Measurements from ENCODE around the gene FHIT. TPM values are rescaled to one million over a fixed set of nuclear protein-coding genes. Genes with fewer than 3 reads are reported as not detected.

Gene FHIT
- total and polyA plus RNA-seq, 2 experiments from 2014 or later: 9.7 to 16.2 TPM

DNA sequence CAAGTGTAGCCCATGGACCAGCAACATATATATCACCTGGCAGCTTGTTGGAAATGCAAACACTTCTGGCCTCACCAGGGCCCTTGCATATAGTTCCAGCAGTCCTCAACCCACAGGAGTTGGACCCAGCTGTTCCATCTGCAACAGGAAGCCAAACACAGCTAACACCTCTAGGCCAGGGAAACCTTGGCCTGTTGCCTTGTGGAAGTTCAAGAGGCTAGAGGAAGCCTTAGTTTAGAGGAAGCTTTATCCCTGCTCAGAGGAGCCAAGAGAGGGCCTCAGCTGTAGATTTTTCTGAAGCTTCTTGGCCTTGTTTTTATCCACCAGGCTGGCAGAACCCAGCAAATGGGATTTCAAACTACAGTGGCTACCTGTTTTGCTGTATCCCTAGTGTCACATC lies 11.4 kb downstream of the FHIT start:
- no peaks in the 10 kb centered on the region for H3K9me3 ChIP-seq (ENCODE audit: low read depth)
- no peak overlapping the region for H3K27ac ChIP-seq
- no peak overlapping the region for H2AFZ ChIP-seq
- H3K4me3 ChIP-seq: no peak overlapping the region
- H3K9me2 ChIP-seq (replicated peaks; ENCODE audit: insufficient read depth): no peaks in the 10 kb centered on the region
- H4K20me1 ChIP-seq (ENCODE audit: insufficient read depth, poor library complexity, severe bottlenecking): no peaks in the 10 kb centered on the region
- TF ChIP-seq EZH2 (IDR thresholded peaks at IDR 0.05; ENCODE audit: borderline replicate concordance) (no peak), EZH2phosphoT487 (IDR thresholded peaks at IDR 0.05; ENCODE audit: low read depth, severe bottlenecking, unreplicated experiment) (no peak)
- TF ChIP-seq, protein P1, sequence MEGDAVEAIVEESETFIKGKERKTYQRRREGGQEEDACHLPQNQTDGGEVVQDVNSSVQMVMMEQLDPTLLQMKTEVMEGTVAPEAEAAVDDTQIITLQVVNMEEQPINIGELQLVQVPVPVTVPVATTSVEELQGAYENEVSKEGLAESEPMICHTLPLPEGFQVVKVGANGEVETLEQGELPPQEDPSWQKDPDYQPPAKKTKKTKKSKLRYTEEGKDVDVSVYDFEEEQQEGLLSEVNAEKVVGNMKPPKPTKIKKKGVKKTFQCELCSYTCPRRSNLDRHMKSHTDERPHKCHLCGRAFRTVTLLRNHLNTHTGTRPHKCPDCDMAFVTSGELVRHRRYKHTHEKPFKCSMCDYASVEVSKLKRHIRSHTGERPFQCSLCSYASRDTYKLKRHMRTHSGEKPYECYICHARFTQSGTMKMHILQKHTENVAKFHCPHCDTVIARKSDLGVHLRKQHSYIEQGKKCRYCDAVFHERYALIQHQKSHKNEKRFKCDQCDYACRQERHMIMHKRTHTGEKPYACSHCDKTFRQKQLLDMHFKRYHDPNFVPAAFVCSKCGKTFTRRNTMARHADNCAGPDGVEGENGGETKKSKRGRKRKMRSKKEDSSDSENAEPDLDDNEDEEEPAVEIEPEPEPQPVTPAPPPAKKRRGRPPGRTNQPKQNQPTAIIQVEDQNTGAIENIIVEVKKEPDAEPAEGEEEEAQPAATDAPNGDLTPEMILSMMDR (IDR thresholded peaks at IDR 0.05; ENCODE audit: poor library complexity): no peak
- H3K4me2 ChIP-seq: no peak overlapping the region
- H3K27me3 ChIP-seq: no peaks in the 10 kb centered on the region
- no peaks in the 10 kb centered on the region for H3K79me2 ChIP-seq
- DNase-seq (ENCODE audit: low spot score): no peak
- no peaks in the 10 kb centered on the region for H3K36me3 ChIP-seq (replicated peaks; ENCODE audit: insufficient read depth, low read depth)
- H3K4me1 ChIP-seq (ENCODE audit: insufficient read depth): no peaks in the 10 kb centered on the region

- Histone ChIP-seq H3K4me3 (no peak overlapping the region), H3K27me3 (no peaks in the 10 kb centered on the region), H4K20me1 (ENCODE audit: insufficient read depth, poor library complexity, severe bottlenecking) (no peaks in the 10 kb centered on the region), H3K9me3 (ENCODE audit: low read depth) (no peaks in the 10 kb centered on the region), H3K36me3 (replicated peaks; ENCODE audit: insufficient read depth, low read depth) (no peaks in the 10 kb centered on the region), H3K79me2 (no peaks in the 10 kb centered on the region), H3K4me1 (ENCODE audit: insufficient read depth) (no peaks in the 10 kb centered on the region), H3K4me2 (no peak overlapping the region), H3K27ac (no peak overlapping the region), H3K9me2 (replicated peaks; ENCODE audit: insufficient read depth) (no peaks in the 10 kb centered on the region), H2AFZ (no peak overlapping the region)
- DNase-seq (ENCODE audit: low spot score): no peak
- TF ChIP-seq EZH2 (IDR thresholded peaks at IDR 0.05; ENCODE audit: borderline replicate concordance) (no peak), EZH2phosphoT487 (IDR thresholded peaks at IDR 0.05; ENCODE audit: low read depth, severe bottlenecking, unreplicated experiment) (no peak)
- TF ChIP-seq, protein P1 (IDR thresholded peaks at IDR 0.05; ENCODE audit: poor library complexity): no peak
- WGBS (ENCODE audit: low lambda C conversion rate, missing lambda C conversion rate): 69% methylated on average over 1 of the region's 1 CpG
Measured at GRCh38 chr3:61237858-61238257, 13.4 kb downstream of the FHIT start.

DNA sequence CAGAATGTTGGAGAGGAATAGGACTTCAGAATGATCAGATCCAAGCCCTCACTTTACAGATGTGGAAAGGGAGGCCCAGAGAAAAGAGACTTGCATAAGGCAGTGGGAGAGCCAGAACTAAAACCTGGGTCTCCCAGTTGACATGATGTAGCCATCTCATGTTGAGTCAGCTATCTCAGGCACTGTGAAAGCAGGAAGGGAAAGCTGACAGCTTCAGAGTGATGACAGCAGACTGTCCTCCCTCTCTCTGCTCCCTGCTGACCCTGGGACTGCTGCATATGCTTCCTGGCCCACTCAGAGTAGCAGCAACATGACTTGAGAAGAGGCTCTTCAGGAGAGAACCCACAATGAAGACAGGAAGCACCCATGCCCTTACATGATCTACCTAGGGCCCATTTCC lies 14.7 kb downstream of the FHIT start:
- Histone ChIP-seq H3K9me2 (replicated peaks; ENCODE audit: insufficient read depth) (no peaks in the 10 kb centered on the region), H3K36me3 (replicated peaks; ENCODE audit: insufficient read depth, low read depth) (no peaks in the 10 kb centered on the region), H2AFZ (no peak overlapping the region), H3K9me3 (ENCODE audit: low read depth) (no peaks in the 10 kb centered on the region), H3K27ac (no peak overlapping the region), H3K27me3 (no peaks in the 10 kb centered on the region), H3K4me1 (ENCODE audit: insufficient read depth) (no peaks in the 10 kb centered on the region), H3K4me3 (no peak overlapping the region), H4K20me1 (ENCODE audit: insufficient read depth, poor library complexity, severe bottlenecking) (no peaks in the 10 kb centered on the region), H3K79me2 (no peaks in the 10 kb centered on the region), H3K4me2 (no peak overlapping the region)
- TF ChIP-seq, protein P1 (IDR thresholded peaks at IDR 0.05; ENCODE audit: poor library complexity): no peak
- TF ChIP-seq EZH2phosphoT487 (IDR thresholded peaks at IDR 0.05; ENCODE audit: low read depth, severe bottlenecking, unreplicated experiment) (no peak), EZH2 (IDR thresholded peaks at IDR 0.05; ENCODE audit: borderline replicate concordance) (no peak)
- no peak for DNase-seq (ENCODE audit: low spot score)

GRCh38 chr3:61233746-61234145 lies 17.5 kb downstream of the FHIT start:
- no peaks in the 10 kb centered on the region for H3K79me2 ChIP-seq
- H3K9me2 ChIP-seq (replicated peaks; ENCODE audit: insufficient read depth): no peaks in the 10 kb centered on the region
- no peaks in the 10 kb centered on the region for H3K36me3 ChIP-seq (replicated peaks; ENCODE audit: insufficient read depth, low read depth)
- DNase-seq (ENCODE audit: low spot score): no peak
- no peak overlapping the region for H2AFZ ChIP-seq
- no peaks in the 10 kb centered on the region for H4K20me1 ChIP-seq (ENCODE audit: insufficient read depth, poor library complexity, severe bottlenecking)
- no peak overlapping the region for H3K27ac ChIP-seq
- no peak overlapping the region for H3K4me2 ChIP-seq
- H3K4me3 ChIP-seq: no peak overlapping the region
- H3K9me3 ChIP-seq (ENCODE audit: low read depth): no peaks in the 10 kb centered on the region
- no peaks in the 10 kb centered on the region for H3K4me1 ChIP-seq (ENCODE audit: insufficient read depth)
- no peak for TF ChIP-seq EZH2 (IDR thresholded peaks at IDR 0.05; ENCODE audit: borderline replicate concordance)
- TF ChIP-seq, protein P1 (IDR thresholded peaks at IDR 0.05; ENCODE audit: poor library complexity): no peak
- TF ChIP-seq EZH2phosphoT487 (IDR thresholded peaks at IDR 0.05; ENCODE audit: low read depth, severe bottlenecking, unreplicated experiment): no peak
- H3K27me3 ChIP-seq: no peaks in the 10 kb centered on the region

Data from hepatocyte (in vitro differentiated cells).